Activated naive CD4-positive, alpha-beta T cell (primary cell): ENCODE measurements around the gene YTHDC2.

ENCODE experiments used
- DNase-seq, 4 experiments: peaks; one replicate each; lab custom pipeline; 2025; lab: John Stamatoyannopoulos, UW

Gene YTHDC2

GRCh38 chr5:113513384-113514288 is at the start of gene YTHDC2:
YTHDC2 (plus strand) TSS chr5:113513694; CDS start chr5:113513896, 202 bp downstream.
- DNase-seq: peak; percentile 57 to 82 (median 70)

DNA sequence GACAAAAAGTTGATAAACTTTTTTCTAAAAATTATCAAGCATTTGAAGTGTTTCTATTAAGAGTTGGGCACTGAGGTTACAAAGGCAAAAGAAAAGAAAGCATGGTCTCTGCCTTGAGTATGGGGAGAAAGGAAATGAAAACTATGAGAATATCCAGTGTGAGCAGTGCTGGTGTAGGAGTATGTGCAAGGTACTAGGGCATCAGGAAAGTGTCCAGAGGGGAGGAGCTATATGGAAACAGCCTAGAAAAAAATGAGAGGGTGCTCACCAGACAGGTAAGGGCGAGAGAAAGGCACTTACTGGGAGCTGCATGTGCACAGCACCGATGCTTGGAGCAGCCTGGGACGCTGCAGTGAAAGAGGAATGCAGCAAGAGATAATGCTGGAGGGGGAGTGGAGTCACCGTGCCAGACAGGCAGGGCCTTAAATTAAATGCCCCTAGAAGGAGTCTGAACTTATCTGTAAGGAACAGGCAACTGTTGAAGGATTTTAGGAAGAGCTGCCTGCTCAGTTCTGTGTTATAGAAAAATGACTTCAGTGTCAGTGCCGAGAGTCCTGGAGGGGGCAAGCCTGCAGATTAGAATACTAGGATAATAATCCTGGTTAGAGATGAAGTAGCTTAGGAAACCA is 39.3 kb upstream of the YTHDC2 start:
- DNase-seq: no peak

DNA sequence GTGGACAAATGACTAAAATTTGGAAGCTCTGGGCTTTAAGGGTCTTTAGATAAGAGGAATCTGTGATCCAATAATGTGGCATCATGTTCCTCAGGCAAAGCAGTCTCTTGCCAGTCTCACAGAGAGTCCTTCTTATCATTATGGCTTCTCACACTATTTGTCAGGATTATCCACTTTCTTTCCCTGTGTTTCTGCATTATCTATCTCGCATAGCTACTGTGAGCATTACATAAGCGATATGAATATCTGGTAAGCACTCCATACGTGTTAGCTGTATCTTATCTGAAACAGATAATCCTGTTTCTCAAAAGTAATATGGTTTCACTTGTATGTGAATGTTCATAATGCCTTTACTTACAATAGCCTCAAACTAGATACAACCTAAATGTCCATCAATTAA is 34.8 kb upstream of the YTHDC2 start:
- DNase-seq: no peak

- no peak for DNase-seq
These were observed 33.3 kb upstream of the YTHDC2 start for GRCh38 chr5:113480243-113480642.

GRCh38 chr5:113487416-113487780 is 26.1 kb upstream of the YTHDC2 start:
- DNase-seq: no peak

DNA sequence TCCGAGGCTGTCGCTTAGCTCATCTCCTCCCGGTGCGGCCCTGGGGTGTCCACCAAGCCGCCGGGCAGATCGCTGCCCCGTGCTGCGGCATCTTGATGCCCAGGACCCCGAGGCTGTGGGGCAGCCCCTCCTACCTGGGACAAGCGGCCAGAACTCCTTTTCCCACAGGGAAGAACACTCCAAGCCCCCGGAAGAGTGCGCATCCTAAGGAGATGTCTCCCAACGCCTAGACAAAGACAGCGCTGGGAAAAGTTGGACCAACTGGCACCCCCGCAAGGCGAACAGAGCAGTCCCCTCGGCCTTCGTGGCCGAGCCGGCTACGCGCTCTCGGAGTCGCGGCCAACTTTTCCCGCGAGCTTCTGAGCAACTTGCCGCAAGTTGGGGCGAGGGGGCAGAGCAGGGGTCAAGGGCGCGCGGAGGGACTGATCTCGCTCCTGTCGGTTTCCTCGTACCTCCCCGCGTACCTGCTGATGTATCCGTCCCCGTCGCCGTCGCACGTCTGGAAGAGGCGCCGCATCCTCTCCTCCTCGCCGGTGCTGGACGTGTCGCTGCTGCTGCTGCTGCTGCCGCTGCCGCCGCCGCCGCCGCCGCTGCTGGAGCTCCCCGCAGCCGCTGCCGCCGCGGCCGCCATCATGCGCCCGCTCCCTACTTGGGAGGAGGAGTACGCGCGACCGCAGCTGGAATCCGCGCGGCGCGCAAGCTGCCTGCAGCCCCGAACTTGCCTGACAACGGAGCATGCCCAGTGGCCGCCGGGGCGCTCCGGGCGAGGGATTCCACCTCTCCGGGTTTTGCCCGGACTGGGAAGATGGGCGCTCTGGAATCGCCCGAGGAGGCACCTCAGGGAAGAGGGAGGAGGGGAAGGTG is 25.5 kb upstream of the YTHDC2 start, which contains the start of gene MCC:
TSS of gene MCC (minus strand) at position 673 of the 864 bp plus-strand sequence.
- DNase-seq: no peak

DNA sequence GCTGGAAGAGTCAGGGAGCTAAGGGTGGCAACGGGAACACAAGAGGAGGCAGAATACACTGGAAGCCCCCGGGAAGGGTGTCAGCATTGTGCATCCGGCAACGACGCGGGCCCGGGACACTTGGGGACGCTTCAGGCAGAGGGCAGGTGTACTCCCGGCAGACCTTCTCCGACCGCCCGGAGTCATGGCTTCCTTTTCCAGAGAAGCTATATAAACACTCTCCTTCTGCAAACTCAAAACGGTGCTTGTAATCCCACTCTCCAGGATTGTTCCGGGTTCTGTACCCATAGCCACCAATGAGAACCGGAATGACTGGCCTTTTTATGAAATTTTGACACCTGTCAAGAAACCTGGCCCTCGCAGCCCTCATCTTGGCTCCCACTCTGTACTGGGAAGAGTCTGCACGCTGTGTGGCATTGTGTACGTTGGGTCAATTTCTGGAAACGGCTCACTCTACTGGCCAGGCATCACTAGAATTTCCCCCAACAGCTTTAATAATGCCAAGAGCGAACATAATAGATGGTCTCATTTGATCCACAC is 24.8 kb upstream of the YTHDC2 start:
- DNase-seq: no peak

- no peak for DNase-seq
These were observed 24.2 kb upstream of the YTHDC2 start for GRCh38 chr5:113489299-113489698.

GRCh38 chr5:113490317-113490716 is 23.2 kb upstream of the YTHDC2 start:
- DNase-seq: no peak

DNA sequence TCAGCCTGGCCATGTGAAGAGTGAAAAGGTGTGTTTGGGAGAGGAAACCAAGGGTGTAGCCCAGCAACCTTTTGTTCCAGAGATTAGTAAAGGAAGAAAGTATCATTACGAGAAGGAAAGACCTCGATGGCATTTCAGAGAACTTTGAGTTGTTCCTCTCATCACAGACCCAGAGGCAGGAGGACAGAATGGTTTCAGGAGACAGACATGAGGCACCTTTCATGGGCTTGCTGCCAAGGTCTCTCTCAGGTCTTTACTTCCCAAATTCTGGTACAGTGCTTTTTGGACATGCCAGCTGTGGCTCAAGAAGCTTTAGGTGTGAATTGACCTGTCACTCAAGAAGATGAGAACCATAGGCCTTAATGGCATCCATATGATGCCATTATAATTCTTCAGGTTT is 22.5 kb upstream of the YTHDC2 start:
- no peak for DNase-seq

DNA sequence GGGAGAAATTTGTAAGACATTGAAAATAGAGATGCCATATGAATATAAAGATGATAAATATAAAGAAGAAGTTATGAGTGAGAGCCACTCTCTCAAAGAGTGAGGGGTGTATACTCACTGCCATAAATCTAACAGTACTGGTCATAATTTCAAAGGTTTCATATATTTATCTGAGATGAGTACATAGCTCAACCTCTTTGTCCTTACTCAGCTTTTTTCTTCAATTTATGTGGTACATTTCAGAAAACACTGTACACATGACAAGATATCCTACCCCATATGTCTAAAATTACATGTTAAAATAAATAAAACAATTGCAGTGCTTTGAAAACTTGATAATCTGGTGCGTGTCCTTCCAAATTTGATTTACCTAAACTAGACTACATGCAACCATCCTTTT is 20.0 kb upstream of the YTHDC2 start:
- DNase-seq: no peak

GRCh38 chr5:113495422-113495841 is 18.1 kb upstream of the YTHDC2 start:
- no peak for DNase-seq

GRCh38 chr5:113502073-113502472 is 11.4 kb upstream of the YTHDC2 start:
- no peak for DNase-seq

GRCh38 chr5:113503146-113503545 is 10.3 kb upstream of the YTHDC2 start:
- no peak for DNase-seq

DNA sequence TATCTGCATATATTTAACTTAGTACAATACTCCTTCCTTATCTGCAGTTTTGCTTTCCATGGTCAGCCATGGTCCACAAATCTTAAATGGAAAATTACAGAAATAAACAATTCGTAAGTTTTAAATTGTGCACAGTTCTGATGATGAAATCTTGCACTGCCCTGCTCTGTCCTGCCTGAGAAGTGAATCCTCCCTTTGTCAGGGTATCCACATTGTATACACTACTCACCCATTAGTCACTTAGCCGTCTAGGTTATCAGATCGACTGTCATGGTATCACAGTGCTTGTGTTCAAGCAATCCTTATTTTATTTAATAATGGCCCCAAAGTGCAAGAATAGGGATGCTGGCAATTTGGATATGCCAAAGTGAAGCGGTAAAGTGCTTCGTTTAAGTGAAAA is 8.3 kb upstream of the YTHDC2 start:
- DNase-seq: no peak

DNA sequence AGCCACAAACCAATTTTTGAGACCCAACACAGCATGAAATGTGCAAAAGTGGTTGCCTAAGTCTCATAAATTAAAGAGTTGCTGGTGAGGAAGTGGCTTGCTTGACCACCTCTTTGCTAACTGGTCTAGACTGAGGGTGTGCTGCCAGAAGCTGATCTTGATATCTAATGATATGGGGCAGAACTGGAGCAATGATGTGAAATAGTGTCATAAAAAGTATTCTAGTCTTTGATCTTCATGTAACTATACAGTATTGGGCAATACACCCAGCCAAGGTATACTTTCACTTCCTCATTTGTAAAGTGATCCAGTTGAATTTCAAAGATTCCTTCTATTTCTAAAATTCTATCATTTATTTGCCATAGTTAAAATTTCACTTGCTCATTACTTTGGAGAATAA is 5.9 kb upstream of the YTHDC2 start:
- DNase-seq: no peak

- no peak for DNase-seq
These were observed 4.7 kb upstream of the YTHDC2 start for GRCh38 chr5:113508756-113509155.

GRCh38 chr5:113510836-113511451 is 2.5 kb upstream of the YTHDC2 start:
- DNase-seq: no peak

- DNase-seq: no peak
These were observed 1.2 kb upstream of the YTHDC2 start for GRCh38 chr5:113512341-113512740.

DNA sequence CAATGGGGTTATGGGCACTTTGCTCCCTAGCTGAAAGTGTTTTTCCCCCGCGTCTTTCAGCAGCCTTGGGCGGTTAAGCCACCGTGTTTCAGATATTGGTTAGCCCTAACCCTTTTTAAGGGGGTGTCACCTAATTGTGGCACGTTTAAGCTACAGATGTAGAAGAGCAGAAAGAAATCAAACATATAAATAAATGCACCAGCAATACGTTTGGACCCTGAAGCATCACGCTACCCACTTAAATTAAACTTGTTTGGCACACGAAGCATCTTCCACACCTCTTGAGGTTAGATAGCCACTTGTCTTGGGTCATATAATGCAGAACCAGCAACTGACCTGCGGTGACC is 768 bp downstream of the YTHDC2 start:
- no peak for DNase-seq

GRCh38 chr5:113518884-113519283 is 5.4 kb downstream of the YTHDC2 start:
- DNase-seq: no peak

- no peak for DNase-seq
These were observed 5.9 kb downstream of the YTHDC2 start for GRCh38 chr5:113519412-113519811.
